GM21576 (cell line): Measurements from ENCODE around the gene OVCA2.

Source experiments
- ATAC-seq: cut with Tn5 transposase; IDR thresholded peaks from one replicate; pipeline ENCODE4 v1.9.1; 2021; ENCODE audit warnings: mild to moderate bottlenecking, moderate library complexity; ENCODE audit not compliant: unreplicated experiment

The OVCA2 gene

DNA sequence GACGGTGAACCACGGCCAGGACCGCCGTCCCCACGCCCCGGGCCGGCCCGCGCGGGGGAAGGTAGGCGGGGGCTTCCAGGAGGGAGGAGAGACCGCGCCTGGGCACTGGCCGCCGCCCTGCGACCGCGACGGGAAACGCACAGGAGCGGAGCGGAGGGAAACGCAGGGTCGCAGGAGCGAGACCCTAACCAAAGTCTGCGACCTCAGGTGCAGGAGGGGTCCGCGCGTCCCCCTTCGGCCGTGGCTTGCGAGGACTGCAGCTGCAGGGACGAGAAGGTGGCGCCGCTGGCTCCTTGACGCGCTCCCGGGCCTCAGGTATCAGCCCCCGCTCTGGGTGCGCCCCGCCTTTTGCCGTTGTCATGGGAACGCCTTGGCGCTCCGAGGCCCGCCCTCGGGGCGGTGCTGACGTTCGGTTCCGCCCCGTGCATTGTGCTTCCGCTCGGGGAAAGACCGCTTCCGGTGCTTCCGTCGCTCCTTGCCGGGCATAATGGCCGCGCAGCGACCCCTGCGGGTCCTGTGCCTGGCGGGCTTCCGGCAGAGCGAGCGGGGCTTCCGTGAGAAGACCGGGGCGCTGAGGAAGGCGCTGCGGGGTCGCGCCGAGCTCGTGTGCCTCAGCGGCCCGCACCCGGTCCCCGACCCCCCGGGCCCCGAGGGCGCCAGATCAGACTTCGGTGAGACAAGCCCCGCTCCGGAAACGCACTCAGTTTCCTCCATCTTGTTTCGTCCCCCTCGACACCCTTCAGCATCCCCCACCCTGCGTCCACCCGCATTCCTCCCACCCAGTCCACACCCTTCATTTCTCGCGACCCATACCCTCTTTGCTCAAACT is at the start of gene OVCA2:
TSS of gene OVCA2 (plus strand) at position 462 of the 829 bp plus-strand sequence. CDS start at position 488, 26 bp downstream.
- ATAC-seq = peak; percentile 89

- no peak for ATAC-seq
Measured at GRCh38 chr17:1992541-1992940, 49.3 kb upstream of the OVCA2 start.

GRCh38 chr17:1994707-1995106 is 47.1 kb upstream of the OVCA2 start:
- ATAC-seq = no peak

GRCh38 chr17:1995321-1995892 is 46.4 kb upstream of the OVCA2 start:
- no peak for ATAC-seq

DNA sequence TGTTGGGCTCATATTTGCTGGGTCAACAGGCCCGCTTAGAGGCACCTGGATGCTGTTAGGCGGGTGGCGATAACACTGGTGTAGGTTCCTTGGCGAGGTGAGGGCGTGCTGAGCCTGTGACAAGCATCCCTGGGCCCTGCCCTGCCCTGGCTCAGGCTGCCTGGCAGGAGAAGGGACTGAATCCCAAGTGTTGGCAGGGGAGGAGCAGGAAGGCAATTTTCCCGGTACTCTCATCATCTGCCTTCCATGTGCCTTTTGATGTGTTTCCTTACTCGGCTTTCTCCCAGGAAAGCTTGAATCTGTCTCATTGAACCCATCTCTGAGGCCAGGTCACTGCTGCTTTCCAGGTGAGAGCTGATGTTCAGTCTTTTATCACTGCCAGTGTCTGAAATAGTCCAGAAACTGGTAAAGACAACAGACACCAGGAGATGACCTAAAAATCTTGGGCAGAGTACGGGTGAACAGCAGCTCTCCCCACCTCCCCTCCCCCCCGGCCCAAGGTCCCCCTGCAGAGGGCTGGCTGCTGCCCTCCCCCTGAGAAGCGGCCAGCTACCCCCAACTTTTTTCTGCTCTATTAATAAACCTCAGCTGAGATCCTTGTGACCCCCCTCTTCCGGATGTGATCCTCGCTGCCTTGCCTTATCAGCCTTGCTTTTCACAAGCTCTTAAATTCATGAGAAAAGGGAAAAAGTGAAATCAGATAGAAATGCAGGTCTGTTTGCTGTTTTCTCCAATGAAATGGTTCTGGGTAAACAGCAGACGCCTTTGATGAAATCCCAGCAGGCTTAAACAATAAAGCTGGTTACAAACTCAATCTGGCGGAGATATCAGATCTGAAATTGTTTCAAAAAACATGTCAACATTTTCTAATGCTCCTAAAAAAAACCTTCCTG is 45.7 kb upstream of the OVCA2 start:
- no peak for ATAC-seq

- no peak for ATAC-seq
Measured at GRCh38 chr17:1996800-1997288, 45.0 kb upstream of the OVCA2 start.

DNA sequence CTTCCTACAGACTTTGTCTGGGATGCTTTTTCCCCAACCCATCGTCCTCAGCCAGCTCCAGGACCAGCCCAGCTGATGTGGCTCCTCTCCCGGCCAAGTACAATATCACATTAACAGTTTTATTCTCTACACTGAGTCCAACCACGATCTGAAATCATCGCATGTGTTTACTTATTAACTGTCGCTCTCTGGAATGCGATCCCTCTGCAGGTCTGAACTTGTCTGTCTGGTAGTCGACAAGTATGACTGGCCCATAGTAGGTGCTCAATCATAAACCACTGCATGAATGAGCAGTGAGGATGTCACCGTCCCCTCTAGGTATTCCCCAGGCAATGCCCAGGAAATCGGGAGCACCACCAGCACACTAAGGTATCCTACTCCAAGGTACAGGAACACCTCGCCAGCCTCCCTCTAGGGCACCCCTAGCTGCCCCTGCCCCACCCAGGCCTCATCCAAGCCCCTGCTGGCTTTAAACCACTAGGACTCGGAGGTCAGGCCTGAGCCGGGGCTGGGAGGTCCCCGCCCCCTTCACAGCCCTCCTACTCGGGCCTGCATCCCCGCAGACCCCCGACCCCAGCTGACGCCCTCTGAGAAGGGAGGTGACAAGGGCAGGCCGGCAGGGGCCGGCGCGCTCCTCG is 44.4 kb upstream of the OVCA2 start:
- no peak for ATAC-seq

- ATAC-seq = no peak
Measured at GRCh38 chr17:1997927-1998742, 43.7 kb upstream of the OVCA2 start.

DNA sequence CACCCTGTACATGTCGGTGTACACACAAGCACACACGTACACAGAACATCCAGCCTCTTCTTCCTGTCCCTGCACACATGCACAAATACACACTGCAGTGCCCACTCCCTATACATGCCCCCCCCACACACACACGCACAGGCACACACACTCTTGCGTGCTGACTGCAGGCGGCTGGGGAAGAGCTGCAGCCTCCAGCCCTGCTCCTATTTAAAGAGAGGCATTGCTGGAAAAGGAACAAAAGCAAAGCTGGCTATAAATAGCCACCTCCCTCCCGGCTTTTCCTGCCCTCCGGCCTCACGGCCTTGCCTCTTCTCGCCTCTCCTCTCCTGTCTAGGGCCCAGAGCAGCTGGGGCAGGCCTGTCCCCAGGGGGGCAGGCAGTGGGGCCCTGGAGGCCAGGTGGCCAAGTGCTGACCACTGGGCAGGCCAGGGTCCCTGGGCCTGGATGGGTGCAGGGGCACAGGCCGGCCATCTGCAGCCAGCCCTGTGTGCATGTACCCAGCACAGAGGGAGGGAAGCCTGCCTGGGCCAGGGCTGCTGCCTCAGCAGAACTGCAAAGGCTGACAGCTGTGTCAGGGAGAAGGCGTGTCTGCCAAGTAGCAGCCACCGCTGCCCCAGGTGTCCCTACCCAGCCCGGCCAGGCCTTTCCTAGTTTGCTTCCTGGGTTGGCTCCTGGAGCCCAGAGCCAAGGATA is 42.1 kb upstream of the OVCA2 start:
- ATAC-seq = no peak

- no peak for ATAC-seq
Measured at GRCh38 chr17:2002767-2003329, 39.0 kb upstream of the OVCA2 start.

- no peak for ATAC-seq
Measured at GRCh38 chr17:2003525-2003924, 38.3 kb upstream of the OVCA2 start.

DNA sequence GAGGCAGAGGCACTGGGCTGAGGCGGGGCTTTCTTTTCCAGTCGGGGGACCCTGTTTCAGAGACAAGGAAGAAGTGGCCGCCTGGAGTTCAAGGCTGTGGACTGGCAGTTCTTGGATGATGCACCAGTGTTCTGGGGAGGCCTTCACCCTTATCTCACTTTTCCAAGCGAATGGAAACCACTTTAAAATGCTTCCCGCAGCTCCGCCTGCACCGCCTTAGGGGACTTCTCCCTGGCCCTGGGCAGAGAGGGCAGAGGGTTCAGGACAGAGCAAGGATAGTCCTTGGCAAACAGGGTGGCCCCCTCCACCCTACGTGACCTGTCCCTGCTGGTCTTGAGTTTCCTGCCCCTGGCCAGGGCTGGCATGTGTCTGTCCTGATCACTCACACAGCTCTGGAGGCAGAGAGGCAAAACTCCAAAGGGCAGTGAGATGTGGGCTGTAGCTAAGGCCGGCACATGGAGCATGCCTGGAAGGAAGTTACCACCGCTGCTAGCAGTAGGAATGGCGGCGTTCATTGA is 37.3 kb upstream of the OVCA2 start:
- ATAC-seq = no peak

DNA sequence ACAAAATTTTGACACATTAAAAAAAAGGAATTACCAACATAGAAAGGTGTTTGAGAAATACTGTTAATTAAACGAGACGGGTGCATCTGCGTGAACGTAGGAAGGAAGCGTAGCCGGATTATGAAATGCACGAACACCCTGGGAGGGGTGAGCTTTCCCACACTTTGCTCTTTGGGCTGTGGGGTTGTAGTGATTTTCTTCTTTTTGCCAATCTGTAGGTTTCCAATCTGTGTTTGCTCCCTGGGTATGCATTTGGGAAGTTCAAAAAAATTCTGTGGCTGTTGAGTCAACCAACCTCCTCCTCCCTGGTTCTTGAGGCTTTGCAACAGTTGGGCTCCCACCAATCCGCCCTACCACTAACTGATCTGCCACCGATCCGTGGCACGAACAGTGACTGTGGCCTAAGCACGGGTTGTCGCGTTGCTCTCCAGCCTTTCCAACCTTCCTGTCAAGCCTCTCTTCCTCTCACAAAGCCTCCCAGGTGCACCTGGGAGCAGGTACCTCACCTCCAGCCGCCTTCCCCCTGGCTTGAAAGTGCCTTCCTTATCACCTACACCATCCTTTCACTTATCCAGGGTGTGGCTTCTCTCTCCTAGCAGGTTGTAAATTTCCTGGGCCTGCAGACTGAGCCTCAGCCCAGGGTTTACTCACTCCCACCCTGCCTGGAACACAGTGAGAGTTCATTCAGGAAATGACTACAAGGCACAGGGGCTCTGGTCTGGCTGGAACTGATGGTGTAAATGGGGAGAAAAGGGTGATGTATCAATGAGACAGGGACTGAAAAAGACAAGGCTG is 33.3 kb upstream of the OVCA2 start:
- ATAC-seq = no peak

- ATAC-seq = no peak
Measured at GRCh38 chr17:2009737-2010136, 32.1 kb upstream of the OVCA2 start.

GRCh38 chr17:2011411-2012371 is 30.1 kb upstream of the OVCA2 start:
- ATAC-seq = no peak

GRCh38 chr17:2012499-2012898 is 29.3 kb upstream of the OVCA2 start:
- no peak for ATAC-seq
